T-helper 22 cell (primary cell): ENCODE measurements around the gene HYAL4.
"Not testable (repeated sequence)": the region's sequence is repeated elsewhere in the genome, so short reads cannot be mapped to it uniquely, and the experiment has no call there.

ENCODE experiments used
- DNase-seq: peaks from one replicate; pipeline ENCODE4 v3.0.0-alpha.2; 2020; ENCODE audit warnings: low read depth

Gene HYAL4

DNA sequence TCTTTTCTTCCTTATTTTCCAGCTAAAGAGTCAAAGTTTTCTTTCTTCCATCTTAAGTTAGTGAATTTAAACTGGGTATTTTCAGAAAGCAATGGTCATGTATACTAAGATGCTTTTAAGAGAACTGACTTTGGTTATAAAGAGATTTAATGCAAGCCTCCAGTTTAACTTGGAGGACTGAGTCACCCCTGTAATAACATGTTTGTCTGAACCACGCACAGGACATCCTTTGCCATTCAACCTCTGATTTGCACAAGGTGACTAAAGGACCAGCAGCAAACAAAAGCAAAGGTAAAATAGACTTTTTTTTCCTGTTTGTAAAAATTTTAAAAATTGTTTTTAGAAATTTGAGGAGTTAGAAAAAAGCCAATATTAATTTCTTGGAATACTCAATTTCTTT lies 2.9 kb downstream of the HYAL4 start:
- no peak for DNase-seq

DNA sequence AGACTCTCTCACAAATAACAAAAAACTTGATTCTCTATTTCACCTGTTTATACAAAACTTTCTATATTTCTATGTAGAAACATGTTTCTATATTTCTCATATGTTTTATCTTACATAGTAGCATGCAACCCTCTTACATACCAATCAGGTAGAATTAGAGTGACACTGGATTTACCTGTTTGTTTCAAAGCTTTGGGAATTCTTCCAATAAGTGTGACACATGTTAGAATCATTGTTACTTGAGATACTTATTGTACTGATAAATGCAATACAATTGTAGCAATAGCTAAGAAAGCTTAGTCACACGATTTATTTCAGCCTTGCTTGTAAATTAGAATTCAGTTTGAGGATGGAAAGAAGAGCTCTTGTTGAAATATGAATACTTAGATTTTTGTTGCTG lies 4.9 kb downstream of the HYAL4 start:
- no peak for DNase-seq

DNA sequence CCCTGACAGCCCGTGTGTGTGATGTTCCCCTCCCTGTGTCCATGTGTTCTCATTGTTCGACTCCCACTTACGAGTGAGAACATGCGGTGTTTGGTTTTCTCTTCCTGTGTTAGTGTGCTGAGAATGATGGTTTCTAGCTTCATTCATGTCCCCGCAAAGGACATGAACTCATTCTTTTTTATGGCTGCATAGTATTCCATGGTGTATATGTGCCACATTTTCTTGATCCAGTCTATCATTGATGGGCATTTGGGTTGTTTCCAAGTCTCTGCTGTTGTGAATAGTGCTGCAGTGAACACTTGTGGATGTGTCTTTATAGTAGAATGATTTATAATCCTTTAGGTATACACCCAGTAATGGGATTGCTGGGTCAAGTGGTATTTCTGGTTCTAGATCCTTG lies 6.4 kb downstream of the HYAL4 start:
- DNase-seq: not testable (repeated sequence)

GRCh38 chr7:123854291-123854690 lies 9.3 kb downstream of the HYAL4 start:
- DNase-seq: not testable (repeated sequence)

GRCh38 chr7:123856428-123856827 lies 11.5 kb downstream of the HYAL4 start:
- DNase-seq: not testable (repeated sequence)

- DNase-seq: no peak
Observed at GRCh38 chr7:123860848-123861247, 15.9 kb downstream of the HYAL4 start.

- DNase-seq: no peak
Observed at GRCh38 chr7:123862775-123863174, 17.8 kb downstream of the HYAL4 start.

GRCh38 chr7:123863461-123863860 lies 18.5 kb downstream of the HYAL4 start:
- DNase-seq: no peak

DNA sequence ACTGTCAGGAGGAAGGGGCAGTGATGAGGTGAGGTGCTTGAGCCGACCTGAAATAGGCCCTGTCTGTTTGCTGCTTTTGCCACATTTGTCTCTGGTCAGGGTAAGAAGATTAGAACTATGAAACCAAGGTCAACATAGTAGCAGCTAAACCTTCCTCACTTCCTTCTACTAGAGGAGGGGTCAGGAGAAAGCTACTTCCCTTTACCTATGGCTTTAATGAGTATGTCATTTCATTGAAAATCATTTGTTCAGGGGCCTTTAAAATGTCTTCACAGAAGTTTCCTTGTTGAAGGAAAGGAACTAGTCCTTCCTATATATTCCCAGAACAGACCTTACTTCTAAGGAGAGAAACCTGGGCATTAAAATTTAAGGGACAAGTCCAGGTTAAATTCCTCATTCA lies 19.0 kb downstream of the HYAL4 start:
- DNase-seq: no peak

GRCh38 chr7:123864436-123864835 lies 19.5 kb downstream of the HYAL4 start:
- DNase-seq: no peak

- no peak for DNase-seq
Observed at GRCh38 chr7:123864966-123865365, 20.0 kb downstream of the HYAL4 start.

DNA sequence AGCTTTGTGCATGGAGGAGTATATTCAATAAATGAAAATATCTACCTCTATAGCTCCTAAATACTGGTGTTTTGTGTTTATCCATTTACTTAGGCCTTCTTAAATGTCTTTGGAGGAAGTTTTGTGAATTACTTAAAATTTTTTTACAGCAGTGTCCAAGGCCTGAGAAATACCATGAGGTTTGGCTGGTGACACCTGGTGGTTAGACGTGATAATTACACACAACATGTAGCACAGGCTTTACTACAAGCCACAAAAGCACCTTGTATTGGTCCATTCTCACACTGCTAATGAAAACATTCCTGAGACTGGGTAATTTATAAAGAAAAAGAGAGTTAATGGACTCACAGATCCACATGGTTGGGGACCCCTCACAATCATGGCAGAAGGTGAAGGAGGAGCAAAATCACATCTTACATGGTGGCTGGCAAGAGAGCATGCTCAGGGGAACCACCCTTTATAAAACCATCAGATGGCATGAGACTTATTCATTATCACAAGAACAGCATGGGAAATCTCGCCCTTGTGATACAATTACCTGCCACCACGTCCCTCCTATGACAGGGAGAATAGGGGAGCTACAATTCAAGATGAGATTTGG lies 20.6 kb downstream of the HYAL4 start:
- no peak for DNase-seq

DNA sequence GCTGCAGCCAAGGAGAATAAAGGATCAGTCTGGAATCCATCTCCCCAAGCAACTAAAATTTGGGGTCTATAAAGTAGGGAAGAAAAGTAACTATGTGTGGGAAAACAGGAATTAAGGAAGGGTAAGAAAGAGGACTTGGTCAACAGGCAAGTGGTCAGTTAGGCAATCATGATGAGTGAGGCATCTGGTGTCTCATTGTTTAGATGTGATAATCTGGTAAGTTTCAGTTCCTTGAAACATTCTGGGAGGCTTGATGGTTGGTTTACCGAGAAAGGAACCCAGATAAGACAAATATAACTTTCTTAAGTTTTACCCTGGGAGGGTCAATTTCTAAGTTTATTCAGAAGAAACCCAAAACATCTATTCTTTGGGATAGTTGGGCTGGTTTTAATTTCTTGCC lies 22.3 kb downstream of the HYAL4 start:
- DNase-seq: no peak

DNA sequence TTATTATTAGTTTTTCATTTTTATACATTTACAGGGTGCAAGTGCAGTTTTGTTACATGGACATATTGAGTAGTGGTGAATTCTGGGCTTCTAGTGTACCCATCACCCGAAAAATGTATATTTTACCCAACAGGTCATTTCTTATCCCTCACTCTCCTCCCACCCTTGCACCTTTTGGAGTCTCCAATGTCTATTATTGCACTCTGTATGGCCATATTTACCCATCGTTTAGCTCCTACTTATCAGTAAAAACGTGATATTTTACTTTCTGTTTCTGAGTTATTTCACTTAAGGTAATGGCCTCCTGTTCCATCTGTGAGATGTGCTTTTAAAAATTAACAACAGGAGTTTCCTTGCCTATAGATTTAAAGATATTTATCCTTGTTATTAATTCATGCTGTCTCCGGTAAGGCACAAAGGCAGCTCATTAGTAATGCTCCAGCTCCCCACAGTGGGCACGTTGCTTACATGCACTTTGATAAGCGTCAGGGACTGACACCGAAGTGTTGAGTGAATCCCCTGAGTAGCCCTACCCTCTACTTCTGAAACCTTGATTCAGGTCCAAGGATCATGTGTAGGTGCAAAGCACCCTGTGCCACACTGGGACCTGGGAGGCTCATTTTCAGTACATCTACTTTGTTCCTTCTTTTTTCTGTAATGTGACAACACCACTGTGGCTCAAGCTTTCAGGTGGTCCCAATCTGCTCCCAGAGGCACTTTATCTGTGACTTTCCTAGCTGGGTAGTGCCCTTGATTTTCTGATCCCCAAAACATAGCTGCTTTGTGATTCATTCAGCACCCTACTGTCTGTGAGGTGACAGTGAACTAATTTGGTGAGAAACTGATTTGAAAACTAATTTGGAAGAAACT lies 27.3 kb downstream of the HYAL4 start:
- no peak for DNase-seq

DNA sequence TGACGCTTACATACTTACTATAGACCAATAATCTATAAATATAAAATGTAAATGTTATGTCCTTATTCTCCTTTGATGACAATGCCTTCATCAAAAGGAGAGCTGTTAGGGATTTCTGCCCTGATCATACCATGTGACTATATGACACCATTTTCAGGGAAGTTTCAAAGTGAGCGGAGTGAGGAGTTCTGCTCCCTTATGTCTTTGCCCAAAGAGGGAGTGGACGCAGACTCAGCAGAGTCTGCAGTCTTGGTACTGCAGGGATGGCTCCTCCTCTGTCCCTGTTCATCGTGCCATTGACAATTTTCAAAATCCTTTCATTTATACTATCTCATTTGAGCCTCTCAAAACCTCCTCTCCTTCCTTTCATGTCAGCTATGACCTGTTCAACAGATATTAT lies 27.9 kb downstream of the HYAL4 start:
- no peak for DNase-seq

- no peak for DNase-seq
Observed at GRCh38 chr7:123876557-123877256, 31.7 kb downstream of the HYAL4 start.

GRCh38 chr7:123879628-123880027 lies 34.7 kb downstream of the HYAL4 start:
- no peak for DNase-seq

DNA sequence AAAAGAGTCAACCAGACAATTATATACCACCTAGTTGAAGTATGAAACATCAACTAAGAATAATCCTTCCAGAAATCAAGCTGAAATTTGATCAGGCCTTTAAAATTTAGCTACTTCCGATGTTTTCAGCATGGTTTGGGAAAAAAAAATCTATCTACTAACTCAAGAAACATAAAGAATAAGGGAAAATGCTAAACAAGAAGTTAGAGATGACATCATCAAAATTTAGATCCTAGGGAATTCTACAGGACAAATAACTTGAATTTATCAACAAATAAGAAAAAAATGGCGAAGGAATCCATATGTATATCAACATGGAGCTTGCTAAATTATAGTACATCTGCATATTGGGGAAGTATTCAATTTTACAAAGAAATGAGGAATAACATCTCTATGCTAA lies 36.3 kb downstream of the HYAL4 start:
- no peak for DNase-seq

- no peak for DNase-seq
Observed at GRCh38 chr7:123883154-123883553, 38.2 kb downstream of the HYAL4 start.

GRCh38 chr7:123888192-123888591 lies 43.2 kb downstream of the HYAL4 start:
- no peak for DNase-seq

DNA sequence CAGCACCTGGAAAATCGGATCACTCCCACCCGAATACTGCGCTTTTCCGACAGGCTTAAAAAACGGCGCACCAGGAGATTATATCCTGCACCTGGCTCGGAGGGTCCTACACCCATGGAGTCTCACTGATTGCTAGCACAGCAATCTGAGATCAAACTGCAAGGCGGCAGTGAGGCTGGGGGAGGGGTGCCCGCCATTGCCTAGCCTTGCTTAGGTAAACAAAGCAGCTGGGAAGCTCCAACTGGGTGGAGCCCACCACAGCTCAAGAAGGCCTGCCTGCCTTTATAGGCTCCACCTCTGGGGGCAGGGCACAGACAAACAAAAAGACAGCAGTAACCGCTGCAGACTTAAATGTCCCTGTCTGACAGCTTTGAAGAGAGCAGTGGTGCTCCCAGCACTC lies 49.8 kb downstream of the HYAL4 start:
- not testable (repeated sequence) for DNase-seq

GRCh38 chr7:123901101-123901500 lies 56.1 kb downstream of the HYAL4 start:
- DNase-seq: no peak

GRCh38 chr7:123905714-123906113 lies 60.7 kb downstream of the HYAL4 start:
- DNase-seq: no peak
